ENCODE measurements around the gene CANT1. TPM values are rescaled to one million over a fixed set of nuclear protein-coding genes. Genes with fewer than 3 reads are reported as not detected.

The CANT1 gene
- total RNA-seq, 1 experiment from 2014 or later, result 33.0 TPM

DNA sequence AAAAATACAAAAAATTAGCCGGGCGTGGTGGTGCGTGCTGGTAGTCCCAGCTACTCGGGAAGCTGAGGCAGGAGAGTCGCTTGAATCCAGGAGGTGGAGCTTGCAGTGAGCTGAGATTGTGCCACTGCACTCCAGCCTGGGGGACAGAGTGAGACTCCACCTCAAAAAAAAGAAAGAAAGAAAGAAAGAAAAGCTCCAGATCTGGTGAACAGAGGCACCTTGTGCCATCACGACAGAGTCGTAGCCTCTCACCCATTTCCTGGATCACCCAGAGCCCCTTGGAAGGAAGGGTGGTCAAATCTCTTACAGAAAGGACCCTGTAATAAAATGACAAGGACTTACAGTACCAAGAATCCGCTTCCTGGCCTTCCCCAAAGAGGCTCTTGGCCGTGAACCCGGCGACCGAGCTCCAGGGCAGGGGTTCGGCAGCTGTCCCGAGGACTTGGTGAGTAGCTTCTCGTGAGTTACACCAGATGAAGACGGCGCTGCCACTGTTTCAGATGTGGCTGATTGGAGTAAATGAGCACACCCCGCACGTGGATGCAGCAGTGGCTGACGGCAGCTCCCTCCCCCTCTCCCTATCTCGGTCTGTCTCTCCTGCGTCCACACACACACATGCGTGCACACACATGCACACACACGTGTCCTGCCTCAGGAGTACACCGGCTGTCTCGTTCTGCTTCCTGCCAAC, 43.3 kb downstream of the CANT1 start:
- TF ChIP-seq, protein P1, sequence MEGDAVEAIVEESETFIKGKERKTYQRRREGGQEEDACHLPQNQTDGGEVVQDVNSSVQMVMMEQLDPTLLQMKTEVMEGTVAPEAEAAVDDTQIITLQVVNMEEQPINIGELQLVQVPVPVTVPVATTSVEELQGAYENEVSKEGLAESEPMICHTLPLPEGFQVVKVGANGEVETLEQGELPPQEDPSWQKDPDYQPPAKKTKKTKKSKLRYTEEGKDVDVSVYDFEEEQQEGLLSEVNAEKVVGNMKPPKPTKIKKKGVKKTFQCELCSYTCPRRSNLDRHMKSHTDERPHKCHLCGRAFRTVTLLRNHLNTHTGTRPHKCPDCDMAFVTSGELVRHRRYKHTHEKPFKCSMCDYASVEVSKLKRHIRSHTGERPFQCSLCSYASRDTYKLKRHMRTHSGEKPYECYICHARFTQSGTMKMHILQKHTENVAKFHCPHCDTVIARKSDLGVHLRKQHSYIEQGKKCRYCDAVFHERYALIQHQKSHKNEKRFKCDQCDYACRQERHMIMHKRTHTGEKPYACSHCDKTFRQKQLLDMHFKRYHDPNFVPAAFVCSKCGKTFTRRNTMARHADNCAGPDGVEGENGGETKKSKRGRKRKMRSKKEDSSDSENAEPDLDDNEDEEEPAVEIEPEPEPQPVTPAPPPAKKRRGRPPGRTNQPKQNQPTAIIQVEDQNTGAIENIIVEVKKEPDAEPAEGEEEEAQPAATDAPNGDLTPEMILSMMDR (conservative IDR thresholded peaks at IDR 0.05), result no peak
- Histone ChIP-seq H3K79me2 (ENCODE audit: insufficient read depth, low read length) (no peaks in the 10 kb centered on the region), H2AFZ (ENCODE audit: low read length) (no peak overlapping the region), H4K5ac (ENCODE audit: insufficient read length, low read depth, low read length) (no peak overlapping the region), H4K8ac (replicated peaks; ENCODE audit: insufficient read length, low read depth, low read length) (no peak overlapping the region), H4K20me1 (ENCODE audit: control insufficient read depth, insufficient read depth, insufficient read length) (no peaks in the 10 kb centered on the region), H3K27me3 (ENCODE audit: insufficient read depth, low read length) (no peaks in the 10 kb centered on the region), H3K23ac (ENCODE audit: insufficient read length, low read depth, low read length) (no peak overlapping the region), H3K9me3 (ENCODE audit: control insufficient read depth, low read depth, low read length) (no peaks in the 10 kb centered on the region), H3K23me2 (ENCODE audit: insufficient read length, low read depth, low read length, poor library complexity, severe bottlenecking) (no peaks in the 10 kb centered on the region), H3T11ph (ENCODE audit: low read length) (no peak overlapping the region), H3K4ac (ENCODE audit: low read depth, low read length) (no peak overlapping the region), H2BK15ac (ENCODE audit: low read depth, low read length) (no peak overlapping the region), H2BK5ac (ENCODE audit: insufficient read length, low read length) (no peak overlapping the region), H3K56ac (ENCODE audit: insufficient read length, low read depth, low read length) (no peak overlapping the region), H2BK120ac (ENCODE audit: low read depth, low read length, poor library complexity, severe bottlenecking) (no peak overlapping the region), H3K18ac (ENCODE audit: insufficient read length, low read depth, low read length) (peak overlapping the region; percentile 28), H2BK20ac (ENCODE audit: low read depth, low read length, poor library complexity, severe bottlenecking) (no peak overlapping the region), H2AK5ac (ENCODE audit: insufficient read length, low read length) (no peak overlapping the region), H3K14ac (ENCODE audit: insufficient read depth, low read length) (no peak overlapping the region), H3K79me1 (ENCODE audit: insufficient read depth, low read depth, low read length, poor library complexity, severe bottlenecking) (no peaks in the 10 kb centered on the region), H4K91ac (ENCODE audit: insufficient read length, low read depth, low read length) (no peak overlapping the region), H2BK12ac (ENCODE audit: insufficient read length, low read depth, low read length) (no peak overlapping the region), H3K4me2 (ENCODE audit: insufficient read depth, insufficient read length, low read length) (no peak overlapping the region), H3K27ac (ENCODE audit: insufficient read length, low read depth, low read length) (no peak overlapping the region), H3K9ac (ENCODE audit: extremely low read depth, insufficient read length, low read length) (no peak overlapping the region), H3K4me1 (ENCODE audit: insufficient read depth, low read length) (no peaks in the 10 kb centered on the region)
- H3K27me3 Mint-ChIP-seq (ENCODE audit: low read depth), result peaks cover 2% of the 10 kb centered on the region
- H3K27ac Mint-ChIP-seq, result no peak overlapping the region; a peak in 1 of 7 replicates
- no peak overlapping the region for H3K4me3 Mint-ChIP-seq
- peak; percentile 33 for DNase-seq
- no peaks in the 10 kb centered on the region; a peak in 1 of 5 replicates for H3K9me3 Mint-ChIP-seq
- H3K4me1 Mint-ChIP-seq, result peaks cover 3 to 4% of the 10 kb centered on the region in 2 experiments
- WGBS (ENCODE audit: extremely low coverage, insufficient read length, low lambda C conversion rate), result no CpG with 5 or more reads among the region's 26 CpGs
- peaks cover 0 to 18% (median 8%) of the 10 kb centered on the region in 3 experiments; a peak in 4 of 7 replicates for H3K36me3 Mint-ChIP-seq (ENCODE audit: insufficient read depth in 1 of 3, low read depth in 3 of 3)
